ENCODE data around the gene TTC8.
"Not testable (repeated sequence)": the region's sequence is repeated elsewhere in the genome, so short reads cannot be mapped to it uniquely, and the experiment has no call there.

The TTC8 gene

GRCh38 chr14:88825503-88825902, 1.1 kb downstream of the TTC8 start:
- no peak for DNase-seq

GRCh38 chr14:88829188-88829587, 4.7 kb downstream of the TTC8 start:
- no peak for DNase-seq

GRCh38 chr14:88829685-88830302, 5.3 kb downstream of the TTC8 start:
- no peak for DNase-seq

GRCh38 chr14:88831284-88831683, 6.8 kb downstream of the TTC8 start:
- DNase-seq, result no peak

- DNase-seq, result no peak
These were observed 10.5 kb downstream of the TTC8 start for GRCh38 chr14:88834883-88835431.

- DNase-seq, result no peak
These were observed 11.2 kb downstream of the TTC8 start for GRCh38 chr14:88835661-88836060.

- no peak for DNase-seq
These were observed 13.0 kb downstream of the TTC8 start for GRCh38 chr14:88837495-88837894.

GRCh38 chr14:88838015-88838414, 13.6 kb downstream of the TTC8 start:
- no peak for DNase-seq

- no peak for DNase-seq
These were observed 16.5 kb downstream of the TTC8 start for GRCh38 chr14:88840926-88841325.

- DNase-seq, result no peak
These were observed 17.3 kb downstream of the TTC8 start for GRCh38 chr14:88841741-88842140.

- no peak for DNase-seq
These were observed 18.0 kb downstream of the TTC8 start for GRCh38 chr14:88842414-88842813.

GRCh38 chr14:88844980-88845491, 20.6 kb downstream of the TTC8 start:
- no peak for DNase-seq

GRCh38 chr14:88848571-88848970, 24.1 kb downstream of the TTC8 start:
- DNase-seq, result no peak

- DNase-seq, result no peak
These were observed 25.3 kb downstream of the TTC8 start for GRCh38 chr14:88849716-88850115.

- DNase-seq, result no peak
These were observed 27.1 kb downstream of the TTC8 start for GRCh38 chr14:88851587-88851986.

- DNase-seq, result no peak
These were observed 28.2 kb downstream of the TTC8 start for GRCh38 chr14:88852632-88853031.

GRCh38 chr14:88853129-88853528, 28.7 kb downstream of the TTC8 start:
- DNase-seq, result no peak

GRCh38 chr14:88856786-88857366, 32.4 kb downstream of the TTC8 start:
- no peak for DNase-seq

GRCh38 chr14:88857861-88858260, 33.4 kb downstream of the TTC8 start:
- not testable (repeated sequence) for DNase-seq

- DNase-seq, result not testable (repeated sequence)
These were observed 34.7 kb downstream of the TTC8 start for GRCh38 chr14:88859118-88859517.

GRCh38 chr14:88863167-88863566, 38.7 kb downstream of the TTC8 start:
- DNase-seq, result no peak

GRCh38 chr14:88864198-88864597, 39.7 kb downstream of the TTC8 start:
- DNase-seq, result no peak

GRCh38 chr14:88866305-88866704, 41.9 kb downstream of the TTC8 start:
- DNase-seq, result no peak

GRCh38 chr14:88868558-88869159, 44.2 kb downstream of the TTC8 start:
- no peak for DNase-seq
